GM19239 (cell line): Measurements from ENCODE around the gene CAMK4.

Experiments used
- DNase-seq: peaks from one replicate; pipeline ENCODE4 v3.0.0; 2011; ENCODE audit warnings: low spot score; ENCODE audit not compliant: insufficient read length
- FAIRE-seq: peaks from 2 replicates; lab custom pipeline; 2011; peaks lifted over from hg19 to GRCh38; lab: Jason Lieb, UNC

Gene CAMK4

DNA sequence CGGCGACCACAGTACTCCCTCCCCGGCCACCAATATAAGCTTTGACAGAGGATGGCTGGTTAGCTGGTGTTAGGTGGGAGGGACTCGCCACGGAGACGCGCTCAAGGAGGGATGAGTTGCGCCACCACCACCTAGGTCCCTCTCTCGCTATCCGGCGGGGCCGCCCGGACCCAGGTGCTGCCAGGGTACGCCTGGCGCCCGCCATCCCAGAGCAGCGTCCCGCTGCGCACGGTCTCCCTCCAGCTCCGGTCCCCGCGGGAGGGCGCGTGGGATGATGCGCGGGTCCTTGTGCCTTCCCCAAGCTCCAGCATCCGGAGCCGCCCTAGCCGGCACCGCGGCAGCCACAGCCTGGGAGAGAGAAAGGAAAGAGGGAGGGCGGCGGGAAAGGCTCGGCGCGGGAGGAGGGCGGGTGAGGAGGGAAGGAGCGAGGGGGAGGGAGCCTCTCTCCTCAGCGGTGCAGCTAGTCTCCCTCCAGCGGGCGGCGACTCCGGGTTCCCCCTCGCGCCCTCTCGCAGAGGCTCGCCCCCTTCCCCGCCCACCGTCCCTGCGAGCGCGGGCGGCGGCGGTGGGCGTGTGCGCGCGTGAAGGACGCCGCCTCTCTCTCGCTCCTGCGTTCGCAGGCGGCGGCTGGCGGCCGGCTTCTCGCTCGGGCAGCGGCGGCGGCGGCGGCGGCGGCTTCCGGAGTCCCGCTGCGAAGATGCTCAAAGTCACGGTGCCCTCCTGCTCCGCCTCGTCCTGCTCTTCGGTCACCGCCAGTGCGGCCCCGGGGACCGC is at the start of gene CAMK4:
CAMK4 (plus strand) TSS at position 598 of the 774 bp plus-strand sequence; CDS start at position 698, 100 bp downstream.
- FAIRE-seq (peak; percentile 78), DNase-seq (peak; percentile 49)

DNA sequence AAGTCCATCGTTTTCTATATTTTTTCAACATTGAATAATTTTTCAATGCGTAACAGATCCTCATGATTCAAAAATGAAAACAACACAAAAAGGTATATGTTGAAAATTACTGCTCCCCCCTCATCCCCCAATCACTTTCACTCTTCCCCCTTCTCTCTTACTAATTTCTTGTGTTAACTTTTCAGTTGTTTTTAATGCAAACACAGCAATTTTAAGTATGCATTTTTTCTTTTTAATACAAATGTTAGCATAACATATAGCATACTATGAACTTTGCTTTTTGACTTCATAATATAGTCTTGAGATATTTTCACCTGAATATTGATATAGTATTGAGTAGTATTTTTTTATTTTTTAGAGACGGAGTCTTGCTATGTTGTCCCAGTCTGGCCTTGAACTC is 41.1 kb upstream of the CAMK4 start:
- DNase-seq (no peak), FAIRE-seq (no peak)

DNA sequence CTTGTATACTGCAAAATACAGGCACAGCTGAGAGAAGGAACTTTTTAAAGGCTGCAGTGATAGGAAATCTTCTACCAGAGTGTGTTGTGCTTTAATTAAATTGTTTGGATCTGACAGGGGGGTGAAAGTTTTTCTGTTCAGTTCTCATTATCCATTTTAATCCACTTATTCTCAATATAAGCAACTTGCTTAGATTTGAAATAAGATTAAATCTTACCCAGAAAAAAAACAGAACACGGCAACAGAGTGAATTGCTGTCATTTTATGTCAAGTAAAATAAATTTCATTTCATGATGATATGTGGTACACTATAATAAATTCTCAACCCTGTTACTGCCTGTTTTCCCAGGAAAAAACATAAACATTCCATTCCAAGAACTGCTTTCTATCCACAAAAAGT is 37.1 kb upstream of the CAMK4 start:
- FAIRE-seq (no peak), DNase-seq (no peak)

DNA sequence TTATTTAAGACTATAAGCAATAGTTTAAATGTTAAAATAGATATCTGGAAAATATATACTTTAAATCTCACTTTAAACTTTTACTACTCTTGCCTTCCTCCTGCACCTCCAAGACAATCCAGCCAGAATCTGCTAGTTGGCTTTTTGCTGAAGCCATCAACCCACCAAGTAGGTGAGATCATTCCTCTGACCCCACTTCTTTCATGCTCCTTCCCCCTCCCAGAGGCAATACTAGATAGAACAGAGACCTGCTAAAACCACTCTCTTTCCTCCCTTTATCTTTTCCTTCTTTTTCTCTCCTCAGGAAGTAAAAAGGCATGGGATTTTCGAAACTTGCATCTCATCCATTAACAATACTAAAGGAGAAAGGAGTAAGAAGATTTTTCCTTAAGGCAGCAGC is 30.1 kb upstream of the CAMK4 start:
- FAIRE-seq (no peak), DNase-seq (no peak)

DNA sequence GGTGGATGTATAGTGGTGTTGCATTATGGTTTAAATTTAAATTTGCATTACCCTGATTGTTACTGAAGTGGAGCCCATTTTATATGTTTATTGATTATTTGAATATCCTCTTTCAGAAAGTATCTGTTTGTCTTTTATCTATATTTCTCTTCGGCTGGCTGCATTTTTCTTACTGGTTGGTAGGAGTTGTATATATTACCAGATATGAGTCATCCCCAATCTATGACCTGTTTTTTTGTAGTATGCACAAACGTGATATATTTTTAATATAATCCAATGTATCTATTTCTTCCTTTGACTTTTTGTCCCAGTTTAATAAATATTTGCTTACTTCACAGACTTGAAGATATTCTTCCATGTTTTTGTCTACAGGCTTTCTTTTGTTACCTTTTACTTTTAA is 29.3 kb upstream of the CAMK4 start:
- no peak for DNase-seq
- FAIRE-seq = no peak

DNA sequence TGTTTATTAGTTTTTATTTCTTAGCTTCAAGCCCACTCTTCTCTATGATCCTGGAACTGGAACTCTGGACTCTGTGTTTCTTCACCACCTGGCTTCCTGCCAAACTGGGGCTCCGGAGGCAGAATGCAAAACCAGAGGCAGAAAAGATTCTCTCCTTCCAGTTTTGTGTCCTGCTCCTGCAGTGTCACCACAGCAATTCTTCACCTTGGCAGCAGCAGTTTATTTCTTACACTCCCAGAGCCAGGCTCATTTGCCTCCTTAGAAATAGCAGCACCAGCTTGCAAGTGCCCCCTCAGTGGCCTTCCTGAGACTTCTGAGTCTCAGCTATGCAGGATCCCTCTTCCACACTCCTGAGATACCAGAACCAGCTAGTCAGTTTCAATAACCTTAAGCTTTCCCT is 26.7 kb upstream of the CAMK4 start:
- no peak for DNase-seq
- FAIRE-seq = no peak

DNA sequence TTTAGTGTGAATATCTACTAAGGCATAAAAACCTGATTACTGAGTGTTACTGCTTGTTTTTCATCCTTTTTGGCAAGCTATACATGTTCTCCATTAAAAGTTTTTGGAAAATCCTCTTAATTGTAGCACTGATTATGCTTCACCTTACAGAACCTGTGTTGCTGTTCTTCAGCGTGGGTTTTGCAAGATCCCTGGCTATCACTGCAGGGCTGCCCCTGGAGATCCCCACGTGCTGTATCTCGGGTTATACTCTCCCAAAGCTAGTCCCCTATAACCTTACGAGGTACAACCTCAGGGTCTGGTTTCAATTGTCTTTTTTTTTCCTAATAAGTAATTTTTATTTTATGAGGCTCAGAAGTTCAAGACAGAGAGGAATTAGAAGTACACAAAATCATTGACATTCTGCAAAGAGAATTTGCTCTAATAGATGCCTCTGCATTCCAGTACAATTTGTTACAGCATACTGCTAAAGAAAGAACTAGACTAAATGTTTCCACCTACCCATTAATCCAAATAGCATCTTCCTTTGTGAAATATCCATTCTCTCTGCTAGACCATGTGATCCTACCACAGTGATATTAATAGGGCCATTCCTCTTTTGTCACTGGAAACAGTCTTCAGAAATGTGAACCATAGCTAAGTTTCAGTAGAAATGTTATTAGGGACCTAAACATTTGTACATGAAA is 25.8 kb upstream of the CAMK4 start:
- no peak for FAIRE-seq

GRCh38 chr5:111200828-111201227 is 23.4 kb upstream of the CAMK4 start:
- FAIRE-seq = no peak
- no peak for DNase-seq

More for the DNA sequence above, 25.8 kb upstream of the CAMK4 start:
- no peak for DNase-seq

DNA sequence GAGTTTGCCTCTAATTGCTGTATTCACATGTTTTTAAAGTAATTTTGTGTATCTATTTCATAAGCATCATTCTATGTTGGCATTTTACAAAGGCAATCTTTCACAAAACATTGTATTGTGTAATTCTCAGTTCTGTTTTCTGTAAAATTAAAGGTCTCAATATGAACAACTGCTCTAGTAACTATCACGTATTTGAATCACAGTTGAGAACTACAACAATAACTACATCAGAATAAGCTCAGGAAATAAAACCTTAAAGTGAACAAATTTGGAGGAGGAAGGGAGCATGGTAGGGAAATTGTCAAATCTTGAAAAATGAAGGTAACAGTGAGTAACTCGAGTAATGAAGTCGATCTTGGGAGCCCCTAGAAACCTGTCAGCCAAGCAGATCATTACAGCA is 22.5 kb upstream of the CAMK4 start:
- no peak for FAIRE-seq

DNA sequence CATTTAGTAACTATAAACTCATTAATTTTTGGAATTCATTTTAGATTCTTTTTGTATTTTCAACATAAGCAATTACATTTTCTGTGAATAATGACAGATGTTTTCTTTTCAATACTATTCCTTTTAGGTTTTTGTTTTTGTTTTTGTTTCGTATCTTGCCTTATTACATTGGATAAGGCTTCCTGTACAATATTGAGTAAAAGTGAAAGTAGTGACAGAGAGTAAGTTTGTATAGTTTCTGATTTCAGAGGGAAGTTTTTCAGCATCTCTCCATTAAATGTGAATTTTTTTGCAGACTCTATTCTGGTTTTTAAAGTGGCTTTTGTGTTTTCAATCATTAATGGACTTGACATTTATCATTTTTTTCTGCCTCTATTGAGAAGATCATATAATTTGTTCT is 12.8 kb upstream of the CAMK4 start:
- peak; percentile 77 for FAIRE-seq
- no peak for DNase-seq

More for the DNA sequence above, 22.5 kb upstream of the CAMK4 start:
- DNase-seq = no peak

GRCh38 chr5:111214052-111214742 is 10.0 kb upstream of the CAMK4 start:
- DNase-seq (no peak), FAIRE-seq (no peak)

GRCh38 chr5:111215971-111216370 is 8.2 kb upstream of the CAMK4 start:
- no peak for FAIRE-seq
- no peak for DNase-seq

- FAIRE-seq (no peak), DNase-seq (no peak)
Measured at GRCh38 chr5:111221139-111221538, 3.0 kb upstream of the CAMK4 start.

- DNase-seq (no peak), FAIRE-seq (peak; percentile 62)
Measured at GRCh38 chr5:111223101-111223786, 940 bp upstream of the CAMK4 start.

GRCh38 chr5:111224561-111225345 is 569 bp downstream of the CAMK4 start:
- DNase-seq (no peak), FAIRE-seq (peak; percentile 78)

- DNase-seq (no peak), FAIRE-seq (peak; percentile 64)
Measured at GRCh38 chr5:111225926-111226325, 1.7 kb downstream of the CAMK4 start.

- peak; percentile 86 for FAIRE-seq
Measured at GRCh38 chr5:111226556-111226955, 2.4 kb downstream of the CAMK4 start.

GRCh38 chr5:111227226-111227782 is 3.1 kb downstream of the CAMK4 start:
- DNase-seq (no peak), FAIRE-seq (peak; percentile 80)

More at GRCh38 chr5:111226556-111226955, 2.4 kb downstream of the CAMK4 start:
- DNase-seq = no peak

- FAIRE-seq (peak; percentile 67), DNase-seq (no peak)
Measured at GRCh38 chr5:111227801-111228200, 3.6 kb downstream of the CAMK4 start.
